H1 (cell line): ENCODE measurements around the gene GDPD5.
A peak's percentile ranks its signal among the peaks of the same experiment; 100 is the strongest.

Experiments used
- ASH2L ChIP-seq: fragments of 200-600, 300-600 bp; sonication (generic); IDR thresholded peaks from one replicate; pipeline ENCODE4 v1.7.1; 2017; ENCODE audit warnings: low read length
- EGR1 ChIP-seq: IDR thresholded peaks from 2 replicates; pipeline ENCODE4 v1.6.1; 2011; ENCODE audit warnings: low read depth, low read length, borderline replicate concordance
- GABPA ChIP-seq: IDR thresholded peaks from 2 replicates; pipeline ENCODE4 v1.6.1; 2011; ENCODE audit warnings: mild to moderate bottlenecking, low read length, moderate library complexity, borderline replicate concordance; ENCODE audit not compliant: insufficient read depth
- HDAC2 ChIP-seq, 2 experiments: fragments of 300-600 bp in 1 of 2; sonication (generic) in 1 of 2; IDR thresholded peaks; 2 replicates each; pipeline ENCODE4 v1.6.1; 2011 to 2012; ENCODE audit warnings: low read depth in 2 of 2, low read length in 2 of 2, mild to moderate bottlenecking in 2 of 2, moderate library complexity in 2 of 2, borderline replicate concordance in 1 of 2, inconsistent platforms in 1 of 2
- JUND ChIP-seq: IDR thresholded peaks from 2 replicates; pipeline ENCODE4 v1.6.1; 2011; ENCODE audit warnings: mild to moderate bottlenecking, improper control_type of control experiment, low read length
- POLR2A ChIP-seq, 2 experiments: IDR thresholded peaks; 1 replicate in 1 of 2; 2 replicates in 1 of 2; pipeline ENCODE4 v1.6.1; 2011; ENCODE audit warnings: low read depth in 2 of 2, low read length in 2 of 2, mild to moderate bottlenecking in 2 of 2; ENCODE audit errors: control extremely low read depth in 1 of 2
- POLR2AphosphoS5 ChIP-seq: IDR thresholded peaks from 2 replicates; pipeline ENCODE4 v1.6.1; 2011; ENCODE audit warnings: low read depth, low read length
- TAF1 ChIP-seq: IDR thresholded peaks from 2 replicates; pipeline ENCODE4 v1.6.1; 2011; ENCODE audit warnings: mild to moderate bottlenecking, low read depth, low read length
- TCF12 ChIP-seq: IDR thresholded peaks from 2 replicates; pipeline ENCODE4 v1.6.1; 2011; ENCODE audit warnings: low read depth, mild to moderate bottlenecking, low read length
- TEAD4 ChIP-seq: IDR thresholded peaks from 2 replicates; pipeline ENCODE4 v1.6.1; 2012; ENCODE audit warnings: low read depth, low read length, inconsistent platforms, mixed read lengths
- ZNF274 ChIP-seq: IDR thresholded peaks from 2 replicates; pipeline ENCODE4 v1.7.0; 2012; ENCODE audit warnings: low read length, borderline replicate concordance; ENCODE audit errors: extremely low read depth
- TF ChIP-seq, protein P1 (sequence below), 3 experiments: IDR thresholded peaks; 1 replicate in 2 of 3; 2 replicates in 1 of 3; pipeline versions ENCODE4 v1.5.1 to v1.6.1; 2011; ENCODE audit warnings: low read length in 3 of 3, mild to moderate bottlenecking in 3 of 3, inconsistent platforms in 2 of 3, low read depth in 1 of 3, moderate library complexity in 1 of 3; ENCODE audit not compliant: insufficient read depth in 1 of 3; ENCODE audit errors: control extremely low read depth in 1 of 3
- TF ChIP-seq, protein P2 (sequence below): IDR thresholded peaks from 2 replicates; pipeline ENCODE4 v1.6.1; 2011; ENCODE audit warnings: low read depth, mild to moderate bottlenecking, low read length; ENCODE audit not compliant: insufficient read depth
- TF ChIP-seq, protein P3 (sequence below): IDR thresholded peaks from 2 replicates; pipeline ENCODE4 v1.6.1; 2011; ENCODE audit warnings: low read length, improper control_type of control experiment

DNA sequence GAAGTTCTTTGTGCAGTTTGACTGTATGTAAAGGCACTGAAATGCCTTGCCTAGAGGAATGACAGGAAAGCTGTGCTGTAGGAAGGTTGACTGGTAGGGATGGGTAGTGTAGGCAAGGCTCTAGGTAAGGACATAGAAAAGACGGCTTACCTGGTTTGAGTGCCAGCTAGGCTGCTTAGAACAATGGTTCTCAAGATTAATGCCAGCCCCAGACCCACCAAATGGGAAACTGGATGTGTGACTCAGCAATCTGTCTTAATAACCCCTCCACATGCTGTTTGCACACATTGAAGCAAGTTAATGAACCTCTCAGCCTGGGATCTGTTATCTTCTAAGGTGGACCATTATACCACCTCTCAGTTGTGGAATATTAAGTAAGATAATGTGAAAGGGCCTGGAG, 122.7 kb downstream of the GDPD5 start:
- TF ChIP-seq GABPA (no peak), EGR1 (no peak), TCF12 (no peak), POLR2A (IDR thresholded peaks at IDR 0.05; ENCODE audit: control extremely low read depth in 1 of 2, low read depth in 2 of 2, low read length in 2 of 2) (no peak; a peak in 1 of 3 replicates), ZNF274 (no peak), JUND (no peak), ASH2L (no peak), HDAC2 (IDR thresholded peaks at IDR 0.05; ENCODE audit: borderline replicate concordance in 1 of 2, low read depth in 2 of 2, low read length in 2 of 2) (no peak), TAF1 (no peak), POLR2AphosphoS5 (peak; percentile 65), TEAD4 (no peak)
- TF ChIP-seq, protein P1, sequence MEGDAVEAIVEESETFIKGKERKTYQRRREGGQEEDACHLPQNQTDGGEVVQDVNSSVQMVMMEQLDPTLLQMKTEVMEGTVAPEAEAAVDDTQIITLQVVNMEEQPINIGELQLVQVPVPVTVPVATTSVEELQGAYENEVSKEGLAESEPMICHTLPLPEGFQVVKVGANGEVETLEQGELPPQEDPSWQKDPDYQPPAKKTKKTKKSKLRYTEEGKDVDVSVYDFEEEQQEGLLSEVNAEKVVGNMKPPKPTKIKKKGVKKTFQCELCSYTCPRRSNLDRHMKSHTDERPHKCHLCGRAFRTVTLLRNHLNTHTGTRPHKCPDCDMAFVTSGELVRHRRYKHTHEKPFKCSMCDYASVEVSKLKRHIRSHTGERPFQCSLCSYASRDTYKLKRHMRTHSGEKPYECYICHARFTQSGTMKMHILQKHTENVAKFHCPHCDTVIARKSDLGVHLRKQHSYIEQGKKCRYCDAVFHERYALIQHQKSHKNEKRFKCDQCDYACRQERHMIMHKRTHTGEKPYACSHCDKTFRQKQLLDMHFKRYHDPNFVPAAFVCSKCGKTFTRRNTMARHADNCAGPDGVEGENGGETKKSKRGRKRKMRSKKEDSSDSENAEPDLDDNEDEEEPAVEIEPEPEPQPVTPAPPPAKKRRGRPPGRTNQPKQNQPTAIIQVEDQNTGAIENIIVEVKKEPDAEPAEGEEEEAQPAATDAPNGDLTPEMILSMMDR (IDR thresholded peaks at IDR 0.05; ENCODE audit: control extremely low read depth in 1 of 3, insufficient read depth in 1 of 3, low read depth in 1 of 3, low read length in 3 of 3), result no peak
- TF ChIP-seq, protein P2, sequence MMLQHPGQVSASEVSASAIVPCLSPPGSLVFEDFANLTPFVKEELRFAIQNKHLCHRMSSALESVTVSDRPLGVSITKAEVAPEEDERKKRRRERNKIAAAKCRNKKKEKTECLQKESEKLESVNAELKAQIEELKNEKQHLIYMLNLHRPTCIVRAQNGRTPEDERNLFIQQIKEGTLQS, result no peak
- TF ChIP-seq, protein P3, sequence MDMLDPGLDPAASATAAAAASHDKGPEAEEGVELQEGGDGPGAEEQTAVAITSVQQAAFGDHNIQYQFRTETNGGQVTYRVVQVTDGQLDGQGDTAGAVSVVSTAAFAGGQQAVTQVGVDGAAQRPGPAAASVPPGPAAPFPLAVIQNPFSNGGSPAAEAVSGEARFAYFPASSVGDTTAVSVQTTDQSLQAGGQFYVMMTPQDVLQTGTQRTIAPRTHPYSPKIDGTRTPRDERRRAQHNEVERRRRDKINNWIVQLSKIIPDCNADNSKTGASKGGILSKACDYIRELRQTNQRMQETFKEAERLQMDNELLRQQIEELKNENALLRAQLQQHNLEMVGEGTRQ, result no peak
